GM19438 (cell line): Measurements from ENCODE around the gene GPC5.

Source experiments
- ATAC-seq: cut with Tn5 transposase; IDR thresholded peaks from one replicate; pipeline ENCODE4 v1.9.1; 2021; ENCODE audit warnings: low read depth; ENCODE audit not compliant: unreplicated experiment

Gene GPC5

DNA sequence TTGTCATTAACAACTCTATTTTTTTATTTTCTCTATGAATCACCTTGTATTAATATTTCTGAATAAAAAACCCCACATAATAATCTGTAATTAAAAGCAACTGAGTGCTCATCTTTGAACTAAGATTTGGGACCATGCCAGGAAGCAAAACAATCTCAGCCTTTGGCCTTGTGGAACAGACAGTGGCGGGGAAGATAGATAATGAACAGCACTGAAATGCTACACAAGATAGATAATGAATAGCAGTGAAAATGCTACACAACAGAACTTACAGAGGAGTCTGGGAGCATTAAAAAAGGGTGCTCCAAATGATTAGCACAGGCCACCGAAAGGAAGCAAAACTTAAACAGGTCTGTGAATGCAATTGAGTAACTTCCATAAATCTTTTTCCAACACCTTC is 134.9 kb downstream of the GPC5 start:
- ATAC-seq: no peak

DNA sequence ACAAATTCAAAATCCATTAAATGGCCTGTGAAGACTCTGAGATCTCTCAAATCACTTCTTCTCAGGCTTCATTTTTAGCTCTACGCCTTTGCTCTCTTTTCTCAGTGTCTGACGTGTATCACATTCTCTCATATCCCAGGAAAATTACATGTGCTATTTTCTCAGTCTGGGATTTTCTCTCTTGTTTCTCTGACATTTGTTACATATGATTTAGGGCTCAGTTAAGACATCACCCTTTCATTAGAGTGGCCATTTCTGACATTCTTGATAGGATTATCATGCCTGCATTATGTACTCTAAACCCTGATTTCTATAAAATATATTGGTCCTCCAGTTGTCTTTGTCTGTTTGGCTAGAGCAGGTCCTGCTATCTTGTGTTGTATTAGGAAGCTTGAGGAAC is 136.6 kb downstream of the GPC5 start:
- no peak for ATAC-seq

DNA sequence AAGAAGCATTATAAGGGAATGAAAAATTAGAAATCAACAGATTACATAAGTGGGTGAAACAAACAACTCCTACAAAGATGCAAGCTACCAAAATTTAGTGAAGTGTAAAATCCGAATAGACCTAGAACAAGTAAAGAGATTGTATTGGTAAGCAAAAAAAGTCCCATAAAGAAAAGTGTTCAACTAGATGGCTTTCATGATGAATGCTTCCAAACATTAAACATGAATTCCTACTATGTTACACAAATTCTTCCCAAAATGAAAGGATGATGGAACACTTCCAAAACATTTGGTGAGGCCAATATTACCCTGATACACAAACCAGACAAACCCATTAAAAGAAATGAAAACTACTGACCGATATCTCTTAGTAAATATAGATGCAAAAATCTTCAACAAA is 139.0 kb downstream of the GPC5 start:
- ATAC-seq: no peak

DNA sequence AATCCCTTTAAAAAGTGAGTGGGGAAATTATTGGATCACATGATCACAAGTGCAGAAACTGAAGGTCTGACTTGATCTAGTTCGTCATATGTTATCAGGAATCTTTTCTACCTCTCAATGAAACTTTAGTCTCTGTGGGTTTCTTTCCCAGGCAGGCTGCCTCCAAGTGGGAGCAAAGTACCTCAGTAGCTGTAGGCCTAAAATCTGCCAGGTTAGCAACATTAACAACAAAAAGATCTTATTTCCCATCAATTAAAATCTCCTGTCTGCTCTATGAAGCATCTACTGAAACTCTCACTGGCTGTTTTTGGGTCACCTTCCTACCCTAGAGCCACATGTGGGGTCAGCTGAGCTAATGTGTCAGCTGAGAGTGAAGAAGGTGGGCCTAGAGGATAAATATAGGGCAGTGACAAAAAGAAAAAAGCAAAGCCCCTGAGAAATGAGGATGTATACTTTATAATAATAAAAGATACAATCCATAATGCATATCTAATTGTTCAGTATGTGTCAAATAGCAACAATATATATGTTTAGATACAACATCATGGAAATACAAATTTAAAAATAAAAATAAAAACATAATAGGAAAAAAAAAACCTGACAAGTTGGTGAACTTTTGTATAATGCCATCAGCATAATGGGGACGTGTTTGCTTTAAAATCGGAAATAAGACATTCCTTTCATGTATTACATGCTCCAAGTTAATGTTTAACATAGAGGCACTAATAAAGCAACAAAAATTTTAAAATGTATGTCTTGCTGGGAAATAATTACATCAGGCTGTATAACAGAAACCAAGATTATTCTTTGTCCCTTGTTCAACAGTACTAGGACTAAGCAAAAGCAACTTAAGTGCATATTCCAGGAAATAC is 141.1 kb downstream of the GPC5 start:
- no peak for ATAC-seq

DNA sequence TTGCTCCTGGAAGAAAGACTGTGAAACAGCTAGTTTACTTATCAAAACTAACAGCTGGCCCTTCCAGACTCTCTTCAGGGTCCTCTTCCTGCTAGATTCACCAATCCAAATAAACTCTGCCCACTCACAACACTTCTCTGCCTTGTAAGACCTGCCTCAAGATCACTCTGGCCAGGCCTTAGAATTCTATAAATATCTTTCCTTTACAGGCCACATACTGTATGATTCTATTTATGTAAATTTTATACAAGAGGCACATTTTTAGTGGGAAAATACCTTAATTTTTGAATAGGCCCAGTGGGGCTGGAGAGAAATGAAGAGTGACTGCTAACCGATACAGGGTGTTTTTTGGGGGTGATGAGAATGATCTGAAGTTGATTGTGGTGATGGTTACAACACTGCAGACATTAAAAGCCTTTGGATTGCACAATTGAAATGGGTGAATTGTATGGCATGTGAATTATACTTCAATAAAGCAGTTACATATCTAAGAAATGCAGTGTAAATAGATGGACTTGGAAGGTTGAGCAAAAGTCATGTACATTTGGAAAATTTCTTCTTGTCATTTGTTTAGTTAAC is 141.8 kb downstream of the GPC5 start:
- ATAC-seq: no peak

DNA sequence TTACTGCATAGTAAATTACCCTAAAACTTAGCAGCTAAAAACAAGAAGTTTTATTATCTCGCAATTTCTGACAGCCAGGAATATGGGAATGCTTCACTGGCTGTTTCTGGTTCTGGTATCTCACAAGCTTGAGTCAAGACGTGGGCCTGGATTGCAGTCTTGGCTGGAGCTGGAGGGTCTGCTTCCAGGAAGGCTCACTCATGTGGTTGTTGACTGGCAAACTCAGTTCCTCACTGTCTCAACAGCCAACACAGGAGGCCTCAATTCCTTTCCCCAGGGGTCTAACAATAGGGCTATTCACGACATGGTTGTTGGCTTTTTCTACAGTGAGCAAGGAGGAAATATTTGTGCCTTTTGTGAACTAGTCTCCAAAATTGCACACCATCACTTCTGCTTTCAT is 146.3 kb downstream of the GPC5 start:
- no peak for ATAC-seq

DNA sequence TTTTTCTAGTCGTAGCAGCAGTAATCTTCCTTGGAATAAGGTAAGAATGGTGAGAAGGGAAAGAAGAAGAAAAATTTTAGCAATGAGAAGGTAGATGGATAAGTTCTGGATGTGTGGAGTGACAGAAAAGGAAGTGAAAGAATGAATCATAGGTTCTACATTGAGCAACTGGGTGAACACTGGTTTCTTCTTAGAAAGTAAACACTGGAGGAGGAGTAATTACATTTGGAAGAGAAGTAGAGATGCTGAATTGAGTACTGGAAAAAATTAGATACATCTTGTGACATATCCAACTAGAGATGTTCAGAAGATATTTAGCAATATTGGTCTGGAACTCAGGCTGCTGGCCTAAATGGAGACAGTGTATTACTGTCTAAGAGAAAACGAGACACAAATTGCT is 148.5 kb downstream of the GPC5 start:
- no peak for ATAC-seq

DNA sequence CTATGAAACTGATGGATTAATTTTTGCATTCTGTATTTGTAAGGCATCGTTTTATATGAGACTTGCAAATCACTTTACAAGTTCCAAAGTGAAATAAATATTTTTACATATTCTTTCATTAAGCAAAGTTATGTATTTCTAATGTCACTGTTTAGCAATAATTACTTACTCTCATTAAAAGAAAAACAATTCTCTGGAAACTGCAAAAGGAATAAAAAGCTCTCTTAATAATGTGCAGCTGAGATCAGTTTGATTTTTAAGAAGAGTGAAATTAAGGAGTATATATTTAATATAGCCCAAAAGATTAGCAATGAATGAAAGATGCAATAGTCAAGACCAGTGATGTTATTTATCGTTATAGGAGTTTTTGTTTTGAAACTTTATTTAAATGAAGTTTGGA is 155.2 kb downstream of the GPC5 start:
- no peak for ATAC-seq

DNA sequence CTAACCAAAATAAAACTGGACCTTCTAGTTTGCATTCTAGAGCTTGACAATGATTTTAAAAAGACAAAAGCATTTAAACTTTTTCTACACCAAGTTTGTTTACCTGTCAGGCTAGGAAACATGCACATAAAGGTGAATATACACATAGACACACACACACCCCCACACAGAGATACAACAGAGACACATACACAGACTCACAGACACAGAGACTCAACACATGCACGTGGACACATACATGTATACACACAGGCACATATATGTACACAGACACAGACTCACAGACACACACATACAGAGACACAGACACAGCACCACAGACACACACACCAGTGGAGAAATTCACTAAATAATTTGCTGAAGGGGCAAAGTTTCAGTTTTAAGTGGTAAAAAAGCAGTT is 155.7 kb downstream of the GPC5 start:
- no peak for ATAC-seq

DNA sequence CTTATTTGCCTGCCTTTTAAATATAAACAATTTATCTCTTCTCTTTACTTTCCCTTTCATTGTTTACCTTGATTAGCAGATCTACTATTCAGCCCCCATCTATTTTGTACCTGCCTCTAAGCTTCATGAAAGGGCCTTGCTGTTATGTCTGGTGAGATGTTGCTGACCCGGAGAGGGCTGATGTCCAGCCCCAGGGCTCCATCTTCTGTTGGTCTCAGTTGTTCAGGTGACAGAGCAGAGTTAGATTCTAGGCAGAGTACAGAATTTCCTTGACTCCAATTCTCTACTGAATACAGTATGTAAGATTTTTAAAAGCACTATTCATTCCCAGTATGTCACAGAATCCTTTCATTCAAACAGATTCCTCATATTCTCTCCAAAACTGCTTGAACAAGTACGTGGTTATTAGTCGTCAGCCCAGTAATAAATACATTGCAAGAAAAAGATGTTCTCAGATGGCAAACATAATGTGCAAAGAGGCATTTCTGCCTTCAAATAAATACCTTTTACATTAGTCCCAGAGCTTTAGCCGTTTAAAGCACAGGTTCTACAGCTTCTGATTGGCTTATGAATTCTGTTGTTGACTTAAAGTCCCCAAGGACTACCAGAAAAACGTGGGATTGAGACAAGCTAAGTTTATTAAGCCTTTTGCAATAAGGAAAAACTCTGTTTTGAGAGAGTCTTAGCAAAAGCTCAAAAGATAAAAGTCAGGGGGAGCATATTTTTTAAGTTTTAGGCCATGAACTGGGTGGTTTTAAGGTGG is 159.1 kb downstream of the GPC5 start:
- no peak for ATAC-seq

DNA sequence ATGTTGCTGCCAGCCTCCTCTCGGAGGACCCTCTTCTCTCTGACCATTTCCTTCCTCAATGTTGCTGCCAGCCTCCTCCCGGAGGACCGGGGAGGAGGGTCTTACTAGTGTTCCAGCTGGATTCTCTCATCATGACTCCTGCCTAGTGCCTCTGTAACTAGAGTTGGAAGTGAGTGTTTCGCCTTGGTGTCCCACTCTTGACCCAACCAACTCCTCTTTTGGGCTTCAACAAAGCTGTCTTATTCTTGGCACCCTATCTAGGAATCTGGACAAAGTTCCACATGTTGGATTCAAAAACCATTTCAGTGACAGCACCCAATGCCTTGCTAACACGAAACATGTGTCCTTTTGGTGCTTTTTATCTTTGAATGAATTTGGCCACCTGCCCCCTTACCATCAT is 165.4 kb downstream of the GPC5 start:
- ATAC-seq: no peak

DNA sequence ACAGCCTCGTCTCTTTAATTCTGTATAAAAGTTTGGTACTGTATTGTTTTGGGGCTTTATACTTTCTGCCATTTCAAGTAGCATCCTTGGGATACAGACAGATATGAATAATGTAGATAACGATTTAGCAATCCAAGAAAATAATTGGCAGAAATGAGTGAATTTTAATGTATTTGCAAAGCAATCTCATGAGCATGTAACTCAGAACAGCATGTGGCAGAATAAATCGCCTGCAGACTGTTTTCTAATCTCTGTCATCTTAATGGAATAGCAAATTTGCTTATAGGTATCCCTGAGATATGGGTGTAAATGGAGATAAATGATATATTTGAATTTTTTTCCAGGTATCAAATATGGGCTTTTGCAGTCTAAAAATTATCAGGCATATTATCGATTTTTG is 166.0 kb downstream of the GPC5 start:
- no peak for ATAC-seq

DNA sequence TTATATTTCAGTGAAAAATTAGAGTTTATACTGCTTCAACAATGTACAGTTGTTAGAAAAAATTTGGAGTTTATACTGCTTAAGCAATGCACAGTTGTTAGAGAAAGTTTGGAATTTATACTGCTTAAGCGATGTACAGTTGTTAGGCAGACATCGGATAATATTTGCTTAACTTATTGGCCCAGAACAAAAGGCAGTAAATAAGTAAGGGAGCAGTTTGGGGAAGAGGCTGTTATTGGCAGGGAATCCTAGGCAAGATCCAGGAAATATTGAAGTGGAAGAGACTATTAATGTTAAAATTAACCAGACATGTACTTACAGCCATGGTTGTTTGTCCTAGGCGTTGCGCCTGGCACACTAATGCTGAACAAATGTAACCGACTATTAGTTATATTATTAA is 166.9 kb downstream of the GPC5 start:
- ATAC-seq: no peak

DNA sequence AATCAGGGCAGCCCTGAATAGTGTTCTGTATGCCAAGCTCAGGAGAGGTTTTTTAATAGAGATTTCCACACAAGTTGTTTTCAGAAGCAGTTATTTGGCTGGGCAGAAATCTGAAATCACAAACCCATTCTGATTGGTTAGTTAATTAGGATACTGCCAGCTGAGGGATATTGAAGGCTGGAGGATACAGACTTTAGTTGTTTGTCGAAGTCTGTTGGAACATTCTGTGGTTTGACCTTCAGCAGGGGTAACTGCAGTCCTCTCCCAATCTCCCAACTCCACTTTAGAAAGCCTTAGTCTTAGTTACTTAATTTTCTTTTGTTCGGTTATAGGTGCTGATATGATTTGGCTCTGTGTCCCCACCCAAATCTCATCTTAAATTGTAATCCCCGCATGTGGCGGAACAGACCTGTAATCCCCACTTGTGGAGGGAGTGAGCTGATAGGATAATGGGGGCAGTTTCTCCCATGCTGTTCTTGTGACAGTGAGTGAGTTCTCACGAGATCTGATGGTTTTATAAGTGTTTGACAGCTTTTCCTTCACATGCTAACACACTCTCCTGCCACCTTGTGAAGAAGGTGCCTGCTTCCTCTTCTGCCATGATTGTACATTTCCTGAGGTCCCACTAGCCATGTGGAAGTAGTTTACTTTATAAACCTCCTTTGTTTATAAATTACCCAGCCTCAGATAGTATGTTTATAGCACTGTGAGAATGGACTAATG is 169.2 kb downstream of the GPC5 start:
- no peak for ATAC-seq

DNA sequence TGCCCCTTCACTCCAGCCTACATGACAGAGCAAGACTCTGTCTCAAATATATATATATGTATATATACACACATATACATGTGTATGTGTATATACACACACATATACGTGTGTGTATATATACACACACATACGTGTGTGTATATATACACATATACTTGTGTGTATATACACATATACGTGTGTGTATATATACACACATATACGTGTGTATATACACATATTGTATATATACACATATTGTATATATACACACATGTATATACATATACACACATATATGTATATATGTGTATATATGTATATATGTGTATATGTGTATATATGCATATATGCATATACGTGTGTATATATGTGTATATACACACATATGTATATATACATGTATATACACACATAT is 173.3 kb downstream of the GPC5 start:
- ATAC-seq: no peak

DNA sequence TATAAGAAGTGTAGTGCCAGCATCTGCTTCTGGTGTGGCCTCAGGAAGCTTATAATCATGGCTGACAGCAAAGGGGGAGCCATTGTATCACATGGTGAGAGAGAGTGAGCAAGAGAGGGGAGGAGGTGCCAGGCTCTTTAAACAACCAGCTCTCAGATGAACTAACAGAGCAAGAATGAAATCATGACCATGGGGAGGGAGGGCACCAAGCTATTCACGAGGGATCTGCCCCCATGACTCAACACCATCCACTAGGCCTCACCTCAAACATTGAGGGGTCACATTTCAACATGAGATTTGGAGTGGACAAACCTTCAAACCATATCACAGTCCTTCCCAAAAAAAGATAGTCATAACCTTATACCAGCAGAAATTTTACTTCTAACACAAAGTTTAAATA is 174.0 kb downstream of the GPC5 start:
- no peak for ATAC-seq

DNA sequence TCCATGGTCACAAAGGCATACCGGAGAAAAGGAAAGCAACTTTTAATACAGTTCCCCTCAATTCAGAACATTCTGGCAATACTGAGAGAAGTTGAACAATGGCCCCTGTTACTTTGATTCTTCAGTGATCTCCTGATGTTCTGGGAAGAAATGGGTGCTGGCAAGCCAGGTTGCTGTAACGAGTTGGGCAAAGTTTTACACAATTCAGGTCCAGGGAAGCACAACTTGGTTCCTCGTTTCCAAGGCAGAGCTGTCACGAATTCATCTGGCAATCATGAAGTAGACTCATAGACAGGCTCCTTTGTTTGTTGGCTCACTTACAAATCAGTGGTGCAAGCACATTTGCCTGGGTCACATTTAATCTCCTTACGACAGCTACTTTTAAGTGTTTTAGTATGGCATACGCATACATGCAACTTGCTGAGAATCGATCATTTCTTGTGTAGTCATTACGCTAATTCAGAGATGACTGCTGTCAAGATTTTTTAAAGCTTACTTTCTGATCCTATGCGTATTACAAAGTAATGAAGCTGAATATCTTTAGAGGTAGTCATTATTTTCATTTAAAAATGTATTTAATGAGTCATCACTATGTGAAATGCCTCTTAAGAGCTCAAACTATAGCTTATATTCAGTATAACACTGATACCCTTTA is 174.7 kb downstream of the GPC5 start:
- ATAC-seq: no peak

DNA sequence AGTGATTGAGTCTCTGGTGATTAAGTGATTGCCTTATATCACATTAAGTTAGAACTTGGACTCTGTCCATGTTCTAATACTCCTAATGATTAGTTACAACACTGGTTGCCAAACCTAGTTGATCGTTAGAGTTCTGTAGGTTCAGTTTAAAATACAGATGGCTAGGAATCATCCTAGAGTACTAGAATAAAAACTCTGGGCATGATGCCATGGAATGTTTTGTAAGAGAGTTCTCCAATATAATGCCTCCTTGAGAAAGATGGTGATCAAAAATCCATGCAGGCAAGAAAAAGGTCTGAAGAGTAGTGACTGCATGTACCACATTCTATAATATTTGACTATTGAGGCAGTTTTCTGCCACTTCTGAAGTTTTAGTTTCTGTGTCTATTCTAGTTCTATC is 176.3 kb downstream of the GPC5 start:
- ATAC-seq: no peak

DNA sequence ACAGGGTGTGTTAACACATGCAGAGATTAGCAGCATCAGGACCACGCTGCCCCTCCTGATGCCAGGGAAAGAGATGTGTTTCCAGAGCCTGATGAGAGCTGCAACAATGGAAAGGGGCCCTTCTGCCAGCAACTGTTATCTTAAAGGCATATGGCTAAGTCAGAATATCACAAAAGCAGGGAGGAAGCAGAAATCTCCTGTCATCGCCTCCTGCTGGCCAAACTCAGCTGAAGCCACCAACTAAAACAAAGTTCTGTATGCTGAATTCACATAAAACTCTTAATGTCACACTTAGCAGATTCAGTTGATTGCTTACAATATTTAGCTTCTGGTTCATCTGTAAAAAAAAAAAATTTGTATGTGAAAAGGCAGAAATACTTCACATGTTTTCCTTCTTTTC is 178.2 kb downstream of the GPC5 start:
- ATAC-seq: no peak

DNA sequence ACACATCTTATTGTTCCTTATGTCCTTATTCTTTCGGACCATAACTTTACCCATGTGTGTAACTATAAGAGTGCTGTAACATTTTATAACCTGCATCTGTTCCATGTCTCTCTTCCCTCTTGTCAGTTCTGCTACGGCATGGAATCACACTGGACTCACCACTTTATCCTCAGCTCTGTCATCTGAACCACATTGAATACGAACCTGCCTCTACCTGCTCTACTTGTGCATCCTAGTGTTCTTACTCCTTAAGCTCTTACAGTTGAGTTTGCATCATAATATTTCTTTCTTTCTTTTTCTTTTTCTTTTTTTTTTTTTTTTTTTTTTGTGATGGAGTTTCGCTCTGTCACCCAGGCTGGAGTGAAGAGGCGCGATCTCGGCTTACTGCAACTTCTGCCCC is 180.9 kb downstream of the GPC5 start:
- ATAC-seq: no peak

DNA sequence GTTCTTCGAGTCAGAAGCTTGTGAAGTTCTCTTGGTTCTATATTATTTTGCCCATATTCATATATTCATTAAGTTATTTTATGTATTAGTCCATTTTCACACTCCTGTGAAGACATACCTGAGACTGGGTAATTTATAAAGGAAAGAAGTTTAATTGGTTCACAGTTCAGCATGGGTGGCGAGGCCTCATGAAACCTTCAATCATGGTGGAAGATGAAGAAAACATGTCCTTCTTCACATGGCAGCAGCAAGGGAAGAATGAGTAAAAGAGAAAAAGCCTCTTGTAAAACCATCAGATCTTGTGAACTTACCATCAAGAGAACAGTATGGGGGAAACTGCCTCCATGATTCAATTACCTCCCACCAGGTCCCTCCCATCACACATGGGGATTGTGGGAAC is 182.3 kb downstream of the GPC5 start:
- no peak for ATAC-seq
